ENCODE data around the gene TRPM8.

The TRPM8 gene

GRCh38 chr2:233901884-233902283, 15.3 kb upstream of the TRPM8 start:
- H3K4me3 ChIP-seq (ENCODE audit: low read depth, low read length), result no peak overlapping the region
- no peak for DNase-seq (ENCODE audit: low read depth)
- TF ChIP-seq CTCF (IDR thresholded peaks at IDR 0.05; ENCODE audit: control insufficient read depth, extremely low read depth, insufficient read depth), result no peak

- no peak overlapping the region for H3K4me3 ChIP-seq (ENCODE audit: low read depth, low read length)
- DNase-seq (ENCODE audit: low read depth), result no peak
- no peak for TF ChIP-seq CTCF (IDR thresholded peaks at IDR 0.05; ENCODE audit: control insufficient read depth, extremely low read depth, insufficient read depth)
Measured at GRCh38 chr2:233905945-233906344, 11.2 kb upstream of the TRPM8 start.

- no peak for DNase-seq (ENCODE audit: low read depth)
- no peak for TF ChIP-seq CTCF (IDR thresholded peaks at IDR 0.05; ENCODE audit: control insufficient read depth, extremely low read depth, insufficient read depth)
- H3K4me3 ChIP-seq (ENCODE audit: low read depth, low read length), result no peak overlapping the region
Measured at GRCh38 chr2:233907627-233908026, 9.5 kb upstream of the TRPM8 start.

GRCh38 chr2:233912691-233913423, 4.3 kb upstream of the TRPM8 start:
- DNase-seq (ENCODE audit: low read depth), result no peak
- no peak overlapping the region for H3K4me3 ChIP-seq (ENCODE audit: low read depth, low read length)
- TF ChIP-seq CTCF (IDR thresholded peaks at IDR 0.05; ENCODE audit: control insufficient read depth, extremely low read depth, insufficient read depth), result no peak

GRCh38 chr2:233915128-233915527, 2.0 kb upstream of the TRPM8 start:
- TF ChIP-seq CTCF (IDR thresholded peaks at IDR 0.05; ENCODE audit: control insufficient read depth, extremely low read depth, insufficient read depth), result peak; percentile 54
- no peak overlapping the region for H3K4me3 ChIP-seq (ENCODE audit: low read depth, low read length)
- DNase-seq (ENCODE audit: low read depth), result no peak

GRCh38 chr2:233919319-233919718, 2.1 kb downstream of the TRPM8 start:
- H3K4me3 ChIP-seq (ENCODE audit: low read depth, low read length), result no peak overlapping the region
- no peak for TF ChIP-seq CTCF (IDR thresholded peaks at IDR 0.05; ENCODE audit: control insufficient read depth, extremely low read depth, insufficient read depth)
- no peak for DNase-seq (ENCODE audit: low read depth)

- H3K4me3 ChIP-seq (ENCODE audit: low read depth, low read length), result no peak overlapping the region
- DNase-seq (ENCODE audit: low read depth), result no peak
- no peak for TF ChIP-seq CTCF (IDR thresholded peaks at IDR 0.05; ENCODE audit: control insufficient read depth, extremely low read depth, insufficient read depth)
Measured at GRCh38 chr2:233919938-233920337, 2.8 kb downstream of the TRPM8 start.

Measured in LNCaP clone FGC (cell line).